NB4 (cell line): ENCODE results near the gene TCF7L2.

Experiments
- MYC ChIP-seq: IDR thresholded peaks from 2 replicates; pipeline ENCODE4 v1.6.1; 2011; ENCODE audit warnings: low read depth, low read length
- POLR2A ChIP-seq: IDR thresholded peaks from 2 replicates; pipeline ENCODE4 v1.6.1; 2011; ENCODE audit warnings: mild to moderate bottlenecking; ENCODE audit not compliant: insufficient read length; ENCODE audit errors: extremely low read depth
- TF ChIP-seq, protein P1 (sequence below): IDR thresholded peaks from one replicate; pipeline ENCODE4 v1.5.1; 2012; ENCODE audit warnings: low read depth, low read length

DNA sequence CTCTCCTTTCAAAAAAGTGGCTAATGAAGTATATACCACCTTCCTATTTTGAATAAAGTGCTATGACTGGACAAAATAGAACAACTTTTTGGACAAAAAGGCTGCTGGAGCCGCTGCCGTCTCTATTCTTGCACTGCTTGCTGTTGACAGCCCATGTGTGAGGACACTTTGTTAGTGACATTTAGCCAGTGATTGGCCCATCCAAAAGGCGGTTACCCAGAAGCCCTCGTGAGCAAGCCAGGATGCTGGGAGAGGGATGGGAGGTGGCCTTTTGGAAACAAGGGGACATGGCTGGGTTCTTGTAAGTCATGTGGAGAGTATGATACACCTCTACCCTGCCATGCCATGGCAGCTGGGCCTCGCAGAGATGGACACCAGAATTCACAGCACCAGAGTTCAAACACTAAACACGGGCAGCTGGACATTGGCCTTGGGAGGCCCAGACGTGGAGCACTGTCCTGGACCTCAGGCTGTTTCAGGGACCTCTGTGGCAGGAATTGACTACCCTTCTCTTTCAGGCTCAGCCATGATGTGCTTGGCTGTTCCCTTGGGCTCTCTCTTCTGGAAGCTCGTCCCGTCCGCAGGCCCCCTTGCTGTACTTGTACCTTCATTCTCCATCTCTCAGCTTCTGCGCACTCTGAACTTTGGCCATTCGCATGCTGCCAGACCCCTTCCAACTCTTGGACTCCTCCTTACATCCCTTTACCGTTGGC, 118.3 kb downstream of the TCF7L2 start:
- TF ChIP-seq MYC (no peak), POLR2A (no peak)
- TF ChIP-seq, protein P1, sequence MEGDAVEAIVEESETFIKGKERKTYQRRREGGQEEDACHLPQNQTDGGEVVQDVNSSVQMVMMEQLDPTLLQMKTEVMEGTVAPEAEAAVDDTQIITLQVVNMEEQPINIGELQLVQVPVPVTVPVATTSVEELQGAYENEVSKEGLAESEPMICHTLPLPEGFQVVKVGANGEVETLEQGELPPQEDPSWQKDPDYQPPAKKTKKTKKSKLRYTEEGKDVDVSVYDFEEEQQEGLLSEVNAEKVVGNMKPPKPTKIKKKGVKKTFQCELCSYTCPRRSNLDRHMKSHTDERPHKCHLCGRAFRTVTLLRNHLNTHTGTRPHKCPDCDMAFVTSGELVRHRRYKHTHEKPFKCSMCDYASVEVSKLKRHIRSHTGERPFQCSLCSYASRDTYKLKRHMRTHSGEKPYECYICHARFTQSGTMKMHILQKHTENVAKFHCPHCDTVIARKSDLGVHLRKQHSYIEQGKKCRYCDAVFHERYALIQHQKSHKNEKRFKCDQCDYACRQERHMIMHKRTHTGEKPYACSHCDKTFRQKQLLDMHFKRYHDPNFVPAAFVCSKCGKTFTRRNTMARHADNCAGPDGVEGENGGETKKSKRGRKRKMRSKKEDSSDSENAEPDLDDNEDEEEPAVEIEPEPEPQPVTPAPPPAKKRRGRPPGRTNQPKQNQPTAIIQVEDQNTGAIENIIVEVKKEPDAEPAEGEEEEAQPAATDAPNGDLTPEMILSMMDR, result no peak
